Measurements from ENCODE around the gene KL.

Gene KL

GRCh38 chr13:33018886-33019285, 2.7 kb downstream of the KL start:
- in situ Hi-C loops (cut with HindIII; ENCODE audit: low pct_ligation_motif_present, low sequenced_read_pairs) = no loop called here
- peaks cover 19% of the 10 kb centered on the region for H3K27me3 ChIP-seq (replicated peaks)
- TF ChIP-seq CTCF (IDR thresholded peaks at IDR 0.05; ENCODE audit: low read depth, low read length, missing control alignments) = no peak

GRCh38 chr13:33022986-33023385, 6.8 kb downstream of the KL start:
- Histone ChIP-seq H3K27ac (no peak overlapping the region), H3K27me3 (replicated peaks) (no peaks in the 10 kb centered on the region), H3K4me3 (ENCODE audit: low read depth, low read length) (no peak overlapping the region), H3K36me3 (replicated peaks) (no peaks in the 10 kb centered on the region)
- no peak for TF ChIP-seq CTCF (IDR thresholded peaks at IDR 0.05; ENCODE audit: low read depth, low read length, missing control alignments)
- no peak for DNase-seq
- in situ Hi-C loops (cut with HindIII; ENCODE audit: low pct_ligation_motif_present, low sequenced_read_pairs) = no loop called here

More at GRCh38 chr13:33018886-33019285, 2.7 kb downstream of the KL start:
- Histone ChIP-seq H3K36me3 (replicated peaks) (no peaks in the 10 kb centered on the region), H3K27ac (no peak overlapping the region), H3K4me3 (ENCODE audit: low read depth, low read length) (no peak overlapping the region)
- no peak for DNase-seq

GRCh38 chr13:33025220-33025744, 9.1 kb downstream of the KL start:
- in situ Hi-C loops (cut with HindIII; ENCODE audit: low pct_ligation_motif_present, low sequenced_read_pairs) = no loop called here
- no peaks in the 10 kb centered on the region for H3K27me3 ChIP-seq (replicated peaks)
- H3K4me3 ChIP-seq (ENCODE audit: low read depth, low read length) = no peak overlapping the region
- DNase-seq = no peak
- no peaks in the 10 kb centered on the region for H3K36me3 ChIP-seq (replicated peaks)
- no peak overlapping the region for H3K27ac ChIP-seq
- no peak for TF ChIP-seq CTCF (IDR thresholded peaks at IDR 0.05; ENCODE audit: low read depth, low read length, missing control alignments)

- no peaks in the 10 kb centered on the region for H3K36me3 ChIP-seq (replicated peaks)
- TF ChIP-seq CTCF (IDR thresholded peaks at IDR 0.05; ENCODE audit: low read depth, low read length, missing control alignments) = no peak
- H3K27me3 ChIP-seq (replicated peaks) = no peaks in the 10 kb centered on the region
- no peak overlapping the region for H3K4me3 ChIP-seq (ENCODE audit: low read depth, low read length)
- DNase-seq = no peak
- in situ Hi-C loops (cut with HindIII; ENCODE audit: low pct_ligation_motif_present, low sequenced_read_pairs) = no loop called here
- H3K27ac ChIP-seq = no peak overlapping the region
These were observed 10.4 kb downstream of the KL start for GRCh38 chr13:33026489-33027152.

GRCh38 chr13:33028620-33029019, 12.4 kb downstream of the KL start:
- H3K27me3 ChIP-seq (replicated peaks) = no peaks in the 10 kb centered on the region
- H3K36me3 ChIP-seq (replicated peaks) = no peaks in the 10 kb centered on the region
- TF ChIP-seq CTCF (IDR thresholded peaks at IDR 0.05; ENCODE audit: low read depth, low read length, missing control alignments) = no peak
- H3K27ac ChIP-seq = no peak overlapping the region
- H3K4me3 ChIP-seq (ENCODE audit: low read depth, low read length) = no peak overlapping the region
- in situ Hi-C loops (cut with HindIII; ENCODE audit: low pct_ligation_motif_present, low sequenced_read_pairs) = no loop called here
- DNase-seq = no peak

GRCh38 chr13:33031277-33031676, 15.1 kb downstream of the KL start:
- Histone ChIP-seq H3K27ac (no peak overlapping the region), H3K27me3 (replicated peaks) (no peaks in the 10 kb centered on the region), H3K4me3 (ENCODE audit: low read depth, low read length) (no peak overlapping the region), H3K36me3 (replicated peaks) (no peaks in the 10 kb centered on the region)
- no peak for TF ChIP-seq CTCF (IDR thresholded peaks at IDR 0.05; ENCODE audit: low read depth, low read length, missing control alignments)
- in situ Hi-C loops (cut with HindIII; ENCODE audit: low pct_ligation_motif_present, low sequenced_read_pairs) = no loop called here
- no peak for DNase-seq
